Measurements from ENCODE around the gene PARVG.

The PARVG gene
- total RNA-seq: 63.8 to 175 (median 119) reads per million in 17 experiments

- peak in 3 of 4 experiments; percentile 37 to 40 (median 38) for DNase-seq
These were observed at the start of gene PARVG for GRCh38 chr22:44180706-44181032. PARVG (plus strand) TSS chr22:44180925; CDS start chr22:44183330, 2,405 bp downstream.

- DNase-seq: no peak
These were observed 49.3 kb upstream of the PARVG start for GRCh38 chr22:44131412-44131811.

GRCh38 chr22:44131989-44132685 is 48.6 kb upstream of the PARVG start:
- no peak for DNase-seq

- no peak for DNase-seq
These were observed 48.0 kb upstream of the PARVG start for GRCh38 chr22:44132724-44133123.

- no peak for DNase-seq
These were observed 47.6 kb upstream of the PARVG start for GRCh38 chr22:44133161-44133560.

- peak; percentile 10 to 62 (median 46) for DNase-seq
These were observed 46.7 kb upstream of the PARVG start for GRCh38 chr22:44133901-44134571.

- DNase-seq: no peak
These were observed 44.6 kb upstream of the PARVG start for GRCh38 chr22:44136112-44136511.

- no peak for DNase-seq
These were observed 43.9 kb upstream of the PARVG start for GRCh38 chr22:44136786-44137185.

- no peak for DNase-seq
These were observed 43.3 kb upstream of the PARVG start for GRCh38 chr22:44137415-44137814.

GRCh38 chr22:44139773-44140172 is 41.0 kb upstream of the PARVG start:
- no peak for DNase-seq

GRCh38 chr22:44142421-44143104 is 38.2 kb upstream of the PARVG start:
- DNase-seq: no peak

- DNase-seq: no peak
These were observed 37.6 kb upstream of the PARVG start for GRCh38 chr22:44143105-44143474.

- no peak for DNase-seq
These were observed 37.1 kb upstream of the PARVG start for GRCh38 chr22:44143579-44143978.

- DNase-seq: no peak
These were observed 36.6 kb upstream of the PARVG start for GRCh38 chr22:44144046-44144569.

- DNase-seq: no peak
These were observed 35.2 kb upstream of the PARVG start for GRCh38 chr22:44145544-44145943.

- no peak for DNase-seq
These were observed 34.5 kb upstream of the PARVG start for GRCh38 chr22:44146088-44146861.

- no peak for DNase-seq
These were observed 33.6 kb upstream of the PARVG start for GRCh38 chr22:44147008-44147645.

GRCh38 chr22:44147821-44148574 is 32.7 kb upstream of the PARVG start:
- no peak for DNase-seq

GRCh38 chr22:44151676-44152075 is 29.0 kb upstream of the PARVG start:
- DNase-seq: no peak

- no peak for DNase-seq
These were observed 27.0 kb upstream of the PARVG start for GRCh38 chr22:44153710-44154109.

GRCh38 chr22:44154436-44154942 is 26.2 kb upstream of the PARVG start:
- DNase-seq: no peak

Measured in suppressor macrophage (primary cell).